Stimulated activated naive CD8-positive, alpha-beta T cell treated with anti-CD3 and anti-CD28 coated beads, Interleukin-15, Interleukin-2, amounts not matched to agents 100 ng/mL and 50 ng/mL, for 24 hours (primary cell): ENCODE data around the gene KCNAB1.

Source experiments
- H3K27ac Mint-ChIP-seq: one replicate; pipeline ENCODE4 v1.8.0; 2021; ENCODE audit warnings: mild to moderate bottlenecking, mixed read lengths
- H3K27me3 Mint-ChIP-seq: one replicate; pipeline ENCODE4 v1.8.0; 2021; ENCODE audit warnings: mixed read lengths
- H3K36me3 Mint-ChIP-seq: one replicate; pipeline ENCODE4 v1.8.0; 2021; ENCODE audit warnings: low read depth, mixed read lengths
- H3K4me1 Mint-ChIP-seq: one replicate; pipeline ENCODE4 v1.8.0; 2021; ENCODE audit warnings: low read depth, mixed read lengths
- H3K4me3 Mint-ChIP-seq: one replicate; pipeline ENCODE4 v1.8.0; 2021; ENCODE audit warnings: mild to moderate bottlenecking, mixed read lengths
- H3K9me3 Mint-ChIP-seq: one replicate; pipeline ENCODE4 v1.8.0; 2021; ENCODE audit warnings: mixed read lengths

KCNAB1 gene

GRCh38 chr3:156492801-156493261 lies 372.5 kb downstream of the KCNAB1 start:
- peaks cover 4% of the 10 kb centered on the region for H3K9me3 Mint-ChIP-seq
- H3K4me3 Mint-ChIP-seq: no peak overlapping the region
- H3K27ac Mint-ChIP-seq: no peak overlapping the region
- peaks cover 4% of the 10 kb centered on the region for H3K27me3 Mint-ChIP-seq
- H3K4me1 Mint-ChIP-seq: no peaks in the 10 kb centered on the region
- no peaks in the 10 kb centered on the region for H3K36me3 Mint-ChIP-seq

- no peaks in the 10 kb centered on the region for H3K4me1 Mint-ChIP-seq
- peaks cover 4% of the 10 kb centered on the region for H3K27me3 Mint-ChIP-seq
- no peak overlapping the region for H3K27ac Mint-ChIP-seq
- H3K36me3 Mint-ChIP-seq: no peaks in the 10 kb centered on the region
- peaks cover 4% of the 10 kb centered on the region for H3K9me3 Mint-ChIP-seq
- H3K4me3 Mint-ChIP-seq: no peak overlapping the region
Observed at GRCh38 chr3:156493887-156494286, 373.5 kb downstream of the KCNAB1 start.

GRCh38 chr3:156495816-156496215 lies 375.4 kb downstream of the KCNAB1 start:
- peaks cover 4% of the 10 kb centered on the region for H3K9me3 Mint-ChIP-seq
- no peak overlapping the region for H3K27ac Mint-ChIP-seq
- no peak overlapping the region for H3K4me3 Mint-ChIP-seq
- no peaks in the 10 kb centered on the region for H3K36me3 Mint-ChIP-seq
- peaks cover 4% of the 10 kb centered on the region for H3K27me3 Mint-ChIP-seq
- no peaks in the 10 kb centered on the region for H3K4me1 Mint-ChIP-seq

- Mint-ChIP-seq H3K4me3 (no peak overlapping the region), H3K36me3 (no peaks in the 10 kb centered on the region), H3K27ac (no peak overlapping the region), H3K4me1 (no peaks in the 10 kb centered on the region), H3K27me3 (peaks cover 4% of the 10 kb centered on the region), H3K9me3 (peaks cover 4% of the 10 kb centered on the region)
Observed at GRCh38 chr3:156497326-156497725, 376.9 kb downstream of the KCNAB1 start.

GRCh38 chr3:156498307-156498706 lies 377.9 kb downstream of the KCNAB1 start:
- Mint-ChIP-seq H3K4me1 (no peaks in the 10 kb centered on the region), H3K27me3 (peaks cover 4% of the 10 kb centered on the region), H3K4me3 (no peak overlapping the region)

GRCh38 chr3:156507285-156507684 lies 386.9 kb downstream of the KCNAB1 start:
- Mint-ChIP-seq H3K9me3 (no peaks in the 10 kb centered on the region), H3K4me1 (peaks cover 8% of the 10 kb centered on the region), H3K4me3 (no peak overlapping the region), H3K36me3 (no peaks in the 10 kb centered on the region), H3K27ac (no peak overlapping the region), H3K27me3 (peaks cover 21% of the 10 kb centered on the region)

More at GRCh38 chr3:156498307-156498706, 377.9 kb downstream of the KCNAB1 start:
- Mint-ChIP-seq H3K9me3 (peaks cover 4% of the 10 kb centered on the region), H3K27ac (no peak overlapping the region), H3K36me3 (no peaks in the 10 kb centered on the region)

GRCh38 chr3:156509189-156510174 lies 389.1 kb downstream of the KCNAB1 start:
- H3K27me3 Mint-ChIP-seq: peaks cover 14% of the 10 kb centered on the region

GRCh38 chr3:156511987-156512677 lies 391.8 kb downstream of the KCNAB1 start:
- Mint-ChIP-seq H3K4me3 (no peak overlapping the region), H3K36me3 (no peaks in the 10 kb centered on the region), H3K4me1 (peaks cover 5% of the 10 kb centered on the region), H3K27ac (no peak overlapping the region), H3K27me3 (peaks cover 7% of the 10 kb centered on the region), H3K9me3 (no peaks in the 10 kb centered on the region)

More at GRCh38 chr3:156509189-156510174, 389.1 kb downstream of the KCNAB1 start:
- Mint-ChIP-seq H3K36me3 (no peaks in the 10 kb centered on the region), H3K4me3 (no peak overlapping the region), H3K9me3 (no peaks in the 10 kb centered on the region), H3K27ac (no peak overlapping the region), H3K4me1 (peaks cover 8% of the 10 kb centered on the region)

- Mint-ChIP-seq H3K27ac (no peak overlapping the region), H3K27me3 (peaks cover 7% of the 10 kb centered on the region), H3K36me3 (no peaks in the 10 kb centered on the region), H3K4me3 (no peak overlapping the region), H3K4me1 (no peaks in the 10 kb centered on the region), H3K9me3 (no peaks in the 10 kb centered on the region)
Observed at GRCh38 chr3:156513619-156514018, 393.2 kb downstream of the KCNAB1 start.

- peaks cover 19% of the 10 kb centered on the region for H3K27me3 Mint-ChIP-seq
- H3K9me3 Mint-ChIP-seq: no peaks in the 10 kb centered on the region
- no peaks in the 10 kb centered on the region for H3K36me3 Mint-ChIP-seq
Observed at GRCh38 chr3:156516284-156516683, 395.9 kb downstream of the KCNAB1 start.

GRCh38 chr3:156516961-156517360 lies 396.6 kb downstream of the KCNAB1 start:
- H3K36me3 Mint-ChIP-seq: no peaks in the 10 kb centered on the region
- no peak overlapping the region for H3K27ac Mint-ChIP-seq
- H3K9me3 Mint-ChIP-seq: no peaks in the 10 kb centered on the region
- no peak overlapping the region for H3K4me3 Mint-ChIP-seq
- peaks cover 10% of the 10 kb centered on the region for H3K4me1 Mint-ChIP-seq
- peaks cover 23% of the 10 kb centered on the region for H3K27me3 Mint-ChIP-seq

More at GRCh38 chr3:156516284-156516683, 395.9 kb downstream of the KCNAB1 start:
- H3K4me1 Mint-ChIP-seq: peaks cover 10% of the 10 kb centered on the region
- no peak overlapping the region for H3K27ac Mint-ChIP-seq
- H3K4me3 Mint-ChIP-seq: no peak overlapping the region

GRCh38 chr3:156518726-156519125 lies 398.3 kb downstream of the KCNAB1 start:
- H3K36me3 Mint-ChIP-seq: no peaks in the 10 kb centered on the region
- peaks cover 14% of the 10 kb centered on the region for H3K4me1 Mint-ChIP-seq
- H3K27ac Mint-ChIP-seq: no peak overlapping the region
- H3K27me3 Mint-ChIP-seq: peaks cover 36% of the 10 kb centered on the region
- no peaks in the 10 kb centered on the region for H3K9me3 Mint-ChIP-seq
- H3K4me3 Mint-ChIP-seq: no peak overlapping the region

- H3K9me3 Mint-ChIP-seq: no peaks in the 10 kb centered on the region
- peaks cover 25% of the 10 kb centered on the region for H3K4me1 Mint-ChIP-seq
- H3K27ac Mint-ChIP-seq: no peak overlapping the region
- H3K27me3 Mint-ChIP-seq: peaks cover 38% of the 10 kb centered on the region
- no peak overlapping the region for H3K4me3 Mint-ChIP-seq
- no peaks in the 10 kb centered on the region for H3K36me3 Mint-ChIP-seq
Observed at GRCh38 chr3:156519758-156520162, 399.4 kb downstream of the KCNAB1 start.

GRCh38 chr3:156522673-156523072 lies 402.3 kb downstream of the KCNAB1 start:
- Mint-ChIP-seq H3K27me3 (peaks cover 38% of the 10 kb centered on the region), H3K36me3 (no peaks in the 10 kb centered on the region), H3K9me3 (no peaks in the 10 kb centered on the region), H3K4me3 (no peak overlapping the region), H3K4me1 (peaks cover 31% of the 10 kb centered on the region), H3K27ac (no peak overlapping the region)

GRCh38 chr3:156525808-156526207 lies 405.4 kb downstream of the KCNAB1 start:
- Mint-ChIP-seq H3K27me3 (peaks cover 27% of the 10 kb centered on the region), H3K27ac (no peak overlapping the region), H3K9me3 (no peaks in the 10 kb centered on the region), H3K36me3 (no peaks in the 10 kb centered on the region), H3K4me1 (peaks cover 21% of the 10 kb centered on the region), H3K4me3 (no peak overlapping the region)
